GM12864 (cell line): ENCODE data around the gene AHDC1.

Experiments
- DNase-seq: peaks from one replicate; pipeline ENCODE4 v3.0.0-alpha.2; 2011; ENCODE audit warnings: low read depth
- H3K4me3 ChIP-seq: 2 replicates; pipeline ENCODE4 v1.5.1; 2011; ENCODE audit warnings: mild to moderate bottlenecking, low read depth, low read length, control low read depth
- CTCF ChIP-seq: IDR thresholded peaks from 2 replicates; pipeline ENCODE4 v1.5.1; 2011; ENCODE audit warnings: low read depth, mild to moderate bottlenecking, moderate library complexity, low read length, control low read depth, inconsistent platforms; ENCODE audit errors: missing control alignments

AHDC1 gene

DNA sequence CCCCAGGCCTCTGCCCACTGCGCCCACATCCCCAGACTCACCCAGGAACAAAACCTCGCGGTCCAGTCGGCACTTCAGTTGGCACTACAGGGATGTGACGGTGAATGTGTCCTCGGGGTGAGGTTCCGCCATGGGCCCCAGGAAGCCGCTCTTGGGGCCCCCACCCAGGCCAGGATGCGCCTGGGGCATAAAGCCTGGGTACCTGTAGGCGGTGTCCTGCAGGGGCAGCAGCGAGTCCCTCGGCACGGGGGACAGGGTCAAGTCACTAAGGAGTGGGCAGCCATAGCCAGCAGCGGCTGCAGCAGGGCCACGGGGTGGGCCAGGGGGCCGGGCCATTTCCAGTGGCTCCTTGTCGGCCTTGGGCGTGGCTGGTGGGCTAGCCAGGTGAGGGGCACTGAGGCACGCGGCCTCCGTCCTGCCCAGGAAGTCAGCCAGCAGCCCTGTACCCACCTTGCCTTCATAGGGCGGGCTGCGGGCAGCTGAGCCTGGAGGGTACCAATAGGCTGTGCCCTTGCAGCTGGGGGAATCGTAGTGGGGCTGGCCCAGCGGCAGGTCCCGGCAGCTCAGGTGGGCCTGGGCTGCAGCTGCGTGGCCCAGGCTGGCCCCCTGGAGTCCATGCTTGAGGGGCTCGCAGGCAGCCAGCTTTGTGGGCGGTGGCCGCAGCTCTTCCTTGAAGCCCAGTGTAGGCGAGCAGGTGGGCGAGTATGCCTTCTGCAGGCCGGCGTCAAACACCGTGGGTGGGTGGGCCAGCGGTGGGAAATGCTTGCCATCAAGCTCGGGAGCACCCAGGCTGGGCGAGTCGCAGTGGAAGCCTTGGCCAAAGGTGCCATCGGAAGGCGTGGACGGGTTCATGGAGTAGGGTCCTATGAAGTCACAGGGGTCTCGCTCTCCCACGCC, 56.5 kb downstream of the AHDC1 start:
- peak; percentile 15 for TF ChIP-seq CTCF
- DNase-seq = no peak
- H3K4me3 ChIP-seq = no peak overlapping the region

DNA sequence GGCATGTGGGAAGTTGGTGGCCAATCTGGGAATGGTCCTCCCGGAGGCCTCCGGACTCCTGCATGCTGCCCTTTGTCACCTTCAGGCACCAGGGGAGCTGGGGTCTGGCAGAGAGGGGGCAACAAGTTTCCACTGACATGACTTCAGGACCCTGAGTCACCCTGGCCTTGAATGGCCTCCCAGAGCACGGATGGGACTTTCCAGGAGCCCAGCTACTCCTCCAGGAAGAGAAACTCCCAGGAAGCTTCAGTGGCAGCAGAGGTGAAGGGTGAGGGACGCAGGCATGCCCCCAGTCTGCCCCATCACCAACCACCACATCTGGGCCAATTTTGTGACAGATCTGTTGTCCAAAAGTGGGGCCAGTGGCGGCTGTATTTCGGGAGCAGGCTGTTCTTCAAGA, 58.1 kb downstream of the AHDC1 start:
- H3K4me3 ChIP-seq = no peak overlapping the region
- TF ChIP-seq CTCF = no peak
- no peak for DNase-seq

DNA sequence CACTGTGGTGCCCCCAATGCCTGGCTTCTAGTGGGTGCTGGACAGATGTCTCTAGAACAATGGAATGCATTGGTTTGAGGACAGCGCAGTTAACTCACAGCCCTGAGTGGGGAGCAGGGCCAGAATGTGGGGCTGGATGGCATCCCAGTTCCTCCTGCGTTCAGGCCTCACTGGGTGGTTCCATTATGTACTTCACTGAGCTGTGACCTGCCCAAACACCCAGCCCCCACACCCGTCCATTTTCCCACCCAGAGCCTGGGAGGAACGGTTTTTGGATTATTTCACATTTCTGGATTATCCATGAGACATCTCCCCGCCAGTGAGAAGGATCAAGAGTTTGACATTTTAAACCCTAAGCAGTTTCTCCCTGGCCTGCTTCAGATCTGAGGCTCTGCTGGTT, 58.7 kb downstream of the AHDC1 start:
- no peak for DNase-seq
- no peak overlapping the region for H3K4me3 ChIP-seq
- TF ChIP-seq CTCF = no peak

DNA sequence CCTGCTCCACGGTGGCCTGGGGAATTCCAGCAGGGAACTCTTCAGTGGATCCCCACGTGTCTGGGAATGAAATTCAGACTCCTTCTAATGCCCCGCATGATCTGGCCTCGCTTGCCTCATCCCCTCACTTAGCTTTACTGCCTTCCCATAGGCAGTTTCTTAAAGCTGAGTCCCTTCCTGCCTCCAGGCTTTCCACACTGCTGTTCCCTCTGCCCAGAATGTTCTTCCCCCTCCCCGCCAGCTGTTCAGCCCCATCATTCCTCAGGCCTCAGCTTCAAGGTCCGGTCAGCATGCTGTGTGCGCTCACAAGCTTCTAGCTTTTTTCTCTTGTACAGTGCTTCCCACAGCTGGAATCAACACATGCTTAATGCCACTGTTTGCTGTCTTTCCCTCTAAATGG, 59.1 kb downstream of the AHDC1 start:
- no peak overlapping the region for H3K4me3 ChIP-seq
- TF ChIP-seq CTCF = no peak
- DNase-seq = no peak

GRCh38 chr1:27543284-27543683, 60.7 kb downstream of the AHDC1 start:
- no peak for TF ChIP-seq CTCF
- H3K4me3 ChIP-seq = no peak overlapping the region
- DNase-seq = no peak

GRCh38 chr1:27542463-27543273, 61.3 kb downstream of the AHDC1 start:
- DNase-seq = no peak
- TF ChIP-seq CTCF = no peak
- H3K4me3 ChIP-seq = no peak overlapping the region
